Mesenchymal stem cell (in vitro differentiated cells and primary cell): ENCODE data around the gene GYS2.

Source experiments
- DNase-seq: peaks from one replicate; pipeline ENCODE4 v3.0.0-alpha.2; 2013
- H2AFZ ChIP-seq: one replicate; pipeline ENCODE4 v1.6.1; 2013; ENCODE audit warnings: low read depth, mild to moderate bottlenecking, control low read depth, inconsistent platforms, low read length, moderate library complexity
- H2AK5ac ChIP-seq: 2 replicates; pipeline ENCODE4 v1.6.1; 2013; ENCODE audit warnings: low read length, moderate library complexity, mild to moderate bottlenecking, inconsistent platforms; ENCODE audit not compliant: severe bottlenecking
- H2BK120ac ChIP-seq: one replicate; pipeline ENCODE4 v1.6.1; 2013; ENCODE audit warnings: low read depth, mild to moderate bottlenecking, inconsistent platforms, low read length, moderate library complexity
- H2BK12ac ChIP-seq, 2 experiments: one replicate each; pipeline ENCODE4 v1.6.1; 2013; ENCODE audit warnings: inconsistent platforms in 2 of 2, low read length in 2 of 2, mild to moderate bottlenecking in 2 of 2, moderate library complexity in 2 of 2, control low read depth in 1 of 2
- H2BK15ac ChIP-seq: one replicate; pipeline ENCODE4 v1.6.1; 2013; ENCODE audit warnings: mild to moderate bottlenecking, low read depth, inconsistent platforms; ENCODE audit not compliant: poor library complexity, severe bottlenecking
- H2BK5ac ChIP-seq: 2 replicates; pipeline ENCODE4 v1.6.1; 2013; ENCODE audit warnings: low read depth, mild to moderate bottlenecking, low read length, control low read depth, inconsistent platforms; ENCODE audit not compliant: poor library complexity, severe bottlenecking
- H3K14ac ChIP-seq, 2 experiments: one replicate each; pipeline ENCODE4 v1.6.1; 2013; ENCODE audit warnings: inconsistent platforms in 2 of 2, low read length in 2 of 2, control low read depth in 1 of 2, mild to moderate bottlenecking in 1 of 2, moderate library complexity in 1 of 2
- H3K18ac ChIP-seq, 2 experiments: one replicate each; pipeline ENCODE4 v1.6.1; 2013; ENCODE audit warnings: inconsistent platforms in 2 of 2, low read length in 2 of 2, control low read depth in 1 of 2, low read depth in 1 of 2, mild to moderate bottlenecking in 1 of 2
- H3K23ac ChIP-seq, 2 experiments: one replicate each; pipeline ENCODE4 v1.6.1; 2013; ENCODE audit warnings: inconsistent platforms in 2 of 2, low read length in 2 of 2, mild to moderate bottlenecking in 2 of 2, moderate library complexity in 2 of 2, control low read depth in 1 of 2
- H3K27ac ChIP-seq: 2 replicates; pipeline ENCODE4 v1.5.1; 2013; ENCODE audit warnings: mild to moderate bottlenecking, moderate library complexity, low read length, control low read depth, inconsistent platforms; ENCODE audit not compliant: poor library complexity, severe bottlenecking
- H3K27me3 ChIP-seq, 2 experiments: 2 replicates each; pipeline versions ENCODE4 v1.6.1 to v1.7.0; 2013; ENCODE audit warnings: low read length in 2 of 2, mild to moderate bottlenecking in 2 of 2, moderate library complexity in 2 of 2, control low read depth in 1 of 2, inconsistent platforms in 1 of 2; ENCODE audit not compliant: control insufficient read depth in 1 of 2, insufficient read depth in 1 of 2
- H3K36me3 ChIP-seq, 2 experiments: 2 replicates each; pipeline versions ENCODE4 v1.6.1 to v1.7.0; 2013; ENCODE audit warnings: low read length in 2 of 2, control low read depth in 1 of 2, inconsistent platforms in 1 of 2, low read depth in 1 of 2, mild to moderate bottlenecking in 1 of 2; ENCODE audit not compliant: insufficient read depth in 2 of 2, control insufficient read depth in 1 of 2
- H3K4ac ChIP-seq, 2 experiments: one replicate each; pipeline ENCODE4 v1.6.1; 2013; ENCODE audit warnings: inconsistent platforms in 2 of 2, low read length in 2 of 2, mild to moderate bottlenecking in 2 of 2, moderate library complexity in 2 of 2, control low read depth in 1 of 2, low read depth in 1 of 2
- H3K4me1 ChIP-seq: 2 replicates; pipeline ENCODE4 v1.6.1; 2013; ENCODE audit warnings: low read depth, low read length, control low read depth; ENCODE audit not compliant: control insufficient read depth, insufficient read depth
- H3K4me2 ChIP-seq: 2 replicates; pipeline ENCODE4 v1.6.1; 2013; ENCODE audit warnings: low read length, mild to moderate bottlenecking, inconsistent platforms; ENCODE audit not compliant: poor library complexity, severe bottlenecking
- H3K4me3 ChIP-seq, 2 experiments: 2 replicates each; pipeline versions ENCODE4 v1.5.1 to v1.7.0; 2013; ENCODE audit warnings: low read length in 2 of 2, mild to moderate bottlenecking in 2 of 2, control low read depth in 1 of 2, low read depth in 1 of 2; ENCODE audit not compliant: insufficient read depth in 1 of 2
- H3K79me1 ChIP-seq: replicated peaks from 2 replicates; pipeline ENCODE4 v1.6.1; 2013; ENCODE audit warnings: mild to moderate bottlenecking, control low read depth, low read length, inconsistent platforms; ENCODE audit not compliant: poor library complexity, severe bottlenecking
- H3K9ac ChIP-seq: 2 replicates; pipeline ENCODE4 v1.7.0; 2013; ENCODE audit warnings: mild to moderate bottlenecking, low read length, moderate library complexity
- H3K9me3 ChIP-seq: 2 replicates; pipeline ENCODE4 v1.7.0; 2013; ENCODE audit warnings: mild to moderate bottlenecking, low read length; ENCODE audit not compliant: control insufficient read depth
- H4K8ac ChIP-seq: one replicate; pipeline ENCODE4 v1.6.1; 2013; ENCODE audit warnings: inconsistent platforms, mild to moderate bottlenecking, low read length, moderate library complexity
- H4K91ac ChIP-seq: one replicate; pipeline ENCODE4 v1.6.1; 2013; ENCODE audit warnings: mild to moderate bottlenecking, low read length, inconsistent platforms
- WGBS: methylation state at CpG from one replicate; pipeline ENCODE4 v1.1.7; 2013; ENCODE audit warnings: mixed read lengths; 5-methylcytosine and 5-hydroxymethylcytosine counted together

GYS2 gene

GRCh38 chr12:21543151-21543550, 61.5 kb downstream of the GYS2 start:
- no peak overlapping the region for H2BK5ac ChIP-seq
- DNase-seq = no peak
- H2BK15ac ChIP-seq = no peak overlapping the region
- H4K8ac ChIP-seq = no peak overlapping the region
- no peak overlapping the region for H2AK5ac ChIP-seq
- H3K4me3 ChIP-seq = no peak overlapping the region
- H3K23ac ChIP-seq = no peak overlapping the region
- H4K91ac ChIP-seq = no peak overlapping the region
- no peak overlapping the region for H3K9ac ChIP-seq
- no peak overlapping the region for H3K18ac ChIP-seq
- H3K79me1 ChIP-seq = no peaks in the 10 kb centered on the region
- H3K14ac ChIP-seq = no peak overlapping the region
- H3K27ac ChIP-seq = no peak overlapping the region
- no peak overlapping the region for H2BK120ac ChIP-seq
- no peaks in the 10 kb centered on the region for H3K27me3 ChIP-seq
- H3K9me3 ChIP-seq = no peaks in the 10 kb centered on the region
- H3K4ac ChIP-seq = no peak overlapping the region
- H3K4me2 ChIP-seq = no peak overlapping the region
- H3K4me1 ChIP-seq = no peaks in the 10 kb centered on the region
- H2BK12ac ChIP-seq = no peak overlapping the region
- no peaks in the 10 kb centered on the region for H3K36me3 ChIP-seq
- no peak overlapping the region for H2AFZ ChIP-seq

- Histone ChIP-seq H4K8ac (no peak overlapping the region), H3K14ac (no peak overlapping the region), H2AK5ac (no peak overlapping the region), H3K4me2 (no peak overlapping the region), H2BK120ac (no peak overlapping the region), H3K4me1 (no peaks in the 10 kb centered on the region), H4K91ac (no peak overlapping the region), H3K27ac (no peak overlapping the region), H3K36me3 (no peaks in the 10 kb centered on the region), H2AFZ (no peak overlapping the region), H2BK15ac (no peak overlapping the region), H3K18ac (no peak overlapping the region), H3K23ac (no peak overlapping the region), H2BK5ac (no peak overlapping the region), H3K79me1 (no peaks in the 10 kb centered on the region), H3K9me3 (no peaks in the 10 kb centered on the region), H3K4me3 (no peak overlapping the region), H2BK12ac (no peak overlapping the region), H3K27me3 (no peaks in the 10 kb centered on the region), H3K4ac (no peak overlapping the region), H3K9ac (no peak overlapping the region)
- no peak for DNase-seq
- whole genome bisulfite sequencing = 89% methylated on average over 5 of the region's 5 CpGs
Observed at GRCh38 chr12:21542403-21542802, 62.2 kb downstream of the GYS2 start.

- Histone ChIP-seq H4K8ac (no peak overlapping the region), H2BK12ac (no peak overlapping the region), H3K23ac (no peak overlapping the region), H3K27me3 (no peaks in the 10 kb centered on the region), H3K18ac (no peak overlapping the region), H2AK5ac (no peak overlapping the region), H3K9me3 (no peaks in the 10 kb centered on the region), H2BK120ac (no peak overlapping the region), H3K27ac (no peak overlapping the region), H3K4me3 (no peak overlapping the region), H3K36me3 (no peaks in the 10 kb centered on the region), H3K4me2 (no peak overlapping the region), H2BK15ac (no peak overlapping the region), H3K14ac (no peak overlapping the region), H3K4me1 (no peaks in the 10 kb centered on the region), H3K4ac (no peak overlapping the region), H4K91ac (no peak overlapping the region), H3K79me1 (no peaks in the 10 kb centered on the region), H2AFZ (no peak overlapping the region), H2BK5ac (no peak overlapping the region), H3K9ac (no peak overlapping the region)
- 81% methylated on average over 4 of the region's 6 CpGs for WGBS
- no peak for DNase-seq
Observed at GRCh38 chr12:21541773-21542172, 62.9 kb downstream of the GYS2 start.

GRCh38 chr12:21539797-21540196, 64.8 kb downstream of the GYS2 start:
- Histone ChIP-seq H4K8ac (no peak overlapping the region), H4K91ac (no peak overlapping the region), H3K27me3 (no peaks in the 10 kb centered on the region), H3K14ac (no peak overlapping the region), H3K27ac (no peak overlapping the region), H2BK12ac (no peak overlapping the region), H2AFZ (no peak overlapping the region), H3K9ac (no peak overlapping the region), H2BK5ac (no peak overlapping the region), H2BK15ac (no peak overlapping the region), H3K9me3 (no peaks in the 10 kb centered on the region), H3K4ac (no peak overlapping the region), H3K79me1 (no peaks in the 10 kb centered on the region), H3K18ac (no peak overlapping the region), H3K4me3 (no peak overlapping the region), H2BK120ac (no peak overlapping the region), H2AK5ac (no peak overlapping the region), H3K4me2 (no peak overlapping the region), H3K4me1 (no peaks in the 10 kb centered on the region), H3K36me3 (no peaks in the 10 kb centered on the region), H3K23ac (no peak overlapping the region)
- DNase-seq = no peak
